Measurements from ENCODE around the gene PSEN1. TPM values are rescaled to one million over a fixed set of nuclear protein-coding genes. Genes with fewer than 3 reads are reported as not detected.
A peak's percentile ranks its signal among the peaks of the same experiment; 100 is the strongest.
"Not testable (repeated sequence)": the region's sequence is repeated elsewhere in the genome, so short reads cannot be mapped to it uniquely, and the experiment has no call there.

Gene PSEN1
- total RNA-seq, 1 experiment from 2014 or later: 44.9 TPM

DNA sequence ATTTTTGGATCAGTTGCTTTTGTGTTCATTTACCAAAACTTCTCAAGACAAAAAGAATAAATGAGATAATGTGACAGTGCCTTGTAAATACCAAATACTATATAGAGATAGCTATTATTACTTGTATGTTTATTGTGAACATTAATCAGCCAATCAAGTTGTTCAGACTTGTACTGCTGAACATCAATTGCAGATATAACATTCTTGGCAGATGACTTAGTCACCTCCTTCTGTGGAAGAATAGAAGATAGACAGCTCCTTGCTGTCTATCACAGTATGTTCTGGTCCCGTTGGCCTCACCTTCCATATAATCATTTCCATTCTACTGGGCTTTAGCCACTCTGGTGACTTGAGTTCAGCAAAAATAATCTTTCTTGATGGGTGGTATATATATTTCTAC, 30.1 kb downstream of the PSEN1 start:
- no peak for DNase-seq (ENCODE audit: low read depth)

DNA sequence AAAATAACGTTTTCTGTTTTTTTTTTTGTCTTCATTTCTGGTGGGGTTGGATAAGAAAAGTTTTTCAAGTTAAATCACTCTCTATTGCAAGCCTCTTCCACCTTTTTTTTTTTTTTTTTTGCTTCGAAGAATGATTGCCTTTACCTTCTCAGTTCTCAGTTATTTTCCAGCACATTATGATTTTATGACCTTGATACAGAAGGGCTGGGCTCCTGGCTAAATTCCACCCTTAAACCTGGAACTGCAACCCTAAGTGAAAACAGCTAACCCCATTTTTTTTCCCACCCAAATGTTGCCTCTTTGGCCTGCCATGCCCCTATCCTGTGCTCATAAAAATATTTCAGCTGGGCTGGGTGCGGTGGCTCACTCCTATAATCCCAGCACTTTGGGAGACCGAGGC, 31.4 kb downstream of the PSEN1 start:
- no peak for DNase-seq (ENCODE audit: low read depth)

DNA sequence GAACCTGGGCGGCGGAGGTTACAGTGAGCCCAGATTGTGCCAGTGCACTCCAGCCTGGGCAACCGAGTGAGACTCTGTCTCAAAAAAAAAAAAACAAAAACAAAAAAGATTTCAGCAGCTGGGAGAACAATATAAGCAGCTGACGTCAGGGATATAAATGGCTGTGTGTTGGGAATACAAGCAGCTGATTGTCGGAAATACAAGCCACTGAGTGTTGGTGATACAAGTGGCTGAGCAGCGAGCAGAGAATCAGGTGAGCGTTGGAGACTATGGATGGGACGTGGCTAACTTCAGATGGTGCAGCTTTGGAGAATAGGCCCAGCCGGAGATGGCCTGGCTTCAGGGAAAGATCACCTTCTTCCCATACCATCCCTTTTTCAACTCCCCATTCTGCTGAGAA, 32.0 kb downstream of the PSEN1 start:
- DNase-seq (ENCODE audit: low read depth): no peak

DNA sequence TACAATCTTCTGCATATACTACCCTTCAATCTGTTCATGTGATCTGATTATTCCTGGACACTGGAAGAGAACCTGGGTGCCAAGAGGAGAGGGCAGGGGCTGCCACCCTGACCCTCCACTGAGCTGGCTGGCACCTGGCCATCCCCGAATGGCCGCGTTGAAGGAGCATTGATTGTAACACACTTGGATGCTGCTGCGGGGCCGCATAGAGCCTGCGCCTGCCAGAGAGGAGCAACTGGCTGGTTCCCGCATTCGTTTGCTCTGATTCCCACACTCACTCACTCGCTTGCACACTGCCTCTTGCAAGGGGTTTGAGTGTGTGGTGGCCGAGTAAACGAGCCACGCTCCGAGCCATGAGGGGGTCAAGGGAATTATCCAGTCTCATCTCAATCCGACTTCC, 32.4 kb downstream of the PSEN1 start:
- no peak for DNase-seq (ENCODE audit: low read depth)

DNA sequence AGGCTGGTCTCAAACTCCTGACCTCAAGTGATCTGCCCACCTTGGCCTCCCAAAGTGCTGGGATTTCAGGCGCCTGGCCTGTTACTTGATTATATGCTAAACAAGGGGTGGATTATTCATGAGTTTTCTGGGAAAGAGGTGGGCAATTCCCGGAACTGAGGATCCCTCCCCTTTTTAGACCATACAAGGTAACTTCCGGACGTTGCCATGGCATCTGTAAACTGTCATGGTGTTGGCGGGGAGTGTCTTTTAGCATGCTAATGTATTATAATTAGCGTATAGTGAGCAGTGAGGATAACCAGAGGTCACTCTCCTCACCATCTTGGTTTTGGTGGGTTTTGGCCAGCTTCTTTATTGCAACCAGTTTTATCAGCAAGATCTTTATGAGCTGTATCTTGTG, 33.5 kb downstream of the PSEN1 start:
- DNase-seq (ENCODE audit: low read depth): peak; percentile 13

DNA sequence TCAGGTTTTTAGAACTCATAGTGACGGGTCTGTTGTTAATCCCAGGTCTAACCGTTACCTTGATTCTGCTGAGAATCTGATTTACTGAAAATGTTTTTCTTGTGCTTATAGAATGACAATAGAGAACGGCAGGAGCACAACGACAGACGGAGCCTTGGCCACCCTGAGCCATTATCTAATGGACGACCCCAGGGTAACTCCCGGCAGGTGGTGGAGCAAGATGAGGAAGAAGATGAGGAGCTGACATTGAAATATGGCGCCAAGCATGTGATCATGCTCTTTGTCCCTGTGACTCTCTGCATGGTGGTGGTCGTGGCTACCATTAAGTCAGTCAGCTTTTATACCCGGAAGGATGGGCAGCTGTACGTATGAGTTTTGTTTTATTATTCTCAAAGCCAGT, 34.4 kb downstream of the PSEN1 start:
- DNase-seq (ENCODE audit: low read depth): no peak

DNA sequence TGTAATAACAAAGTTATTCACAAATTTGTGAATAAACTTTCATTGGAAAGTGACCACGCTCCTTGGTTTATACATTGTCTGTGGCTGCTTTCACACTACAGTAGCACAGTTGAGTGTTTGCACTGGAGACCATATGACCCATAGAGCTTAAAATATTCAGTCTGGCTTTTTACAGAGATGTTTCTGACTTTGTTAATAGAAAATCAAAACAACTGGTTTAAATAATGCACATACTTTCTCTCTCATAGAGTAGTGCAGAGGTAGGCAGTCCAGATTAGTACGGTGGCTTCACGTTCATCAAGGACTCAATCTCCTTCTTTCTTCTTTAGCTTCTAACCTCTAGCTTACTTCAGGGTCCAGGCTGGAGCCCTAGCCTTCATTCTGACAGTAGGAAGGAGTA, 36.2 kb downstream of the PSEN1 start:
- DNase-seq (ENCODE audit: low read depth): no peak

DNA sequence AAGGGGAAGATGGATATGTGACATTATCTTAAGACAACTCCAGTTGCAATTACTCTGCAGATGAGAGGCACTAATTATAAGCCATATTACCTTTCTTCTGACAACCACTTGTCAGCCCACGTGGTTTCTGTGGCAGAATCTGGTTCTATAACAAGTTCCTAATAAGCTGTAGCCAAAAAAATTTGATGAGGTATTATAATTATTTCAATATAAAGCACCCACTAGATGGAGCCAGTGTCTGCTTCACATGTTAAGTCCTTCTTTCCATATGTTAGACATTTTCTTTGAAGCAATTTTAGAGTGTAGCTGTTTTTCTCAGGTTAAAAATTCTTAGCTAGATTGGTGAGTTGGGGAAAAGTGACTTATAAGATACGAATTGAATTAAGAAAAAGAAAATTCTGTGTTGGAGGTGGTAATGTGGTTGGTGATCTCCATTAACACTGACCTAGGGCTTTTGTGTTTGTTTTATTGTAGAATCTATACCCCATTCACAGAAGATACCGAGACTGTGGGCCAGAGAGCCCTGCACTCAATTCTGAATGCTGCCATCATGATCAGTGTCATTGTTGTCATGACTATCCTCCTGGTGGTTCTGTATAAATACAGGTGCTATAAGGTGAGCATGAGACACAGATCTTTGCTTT, 36.9 kb downstream of the PSEN1 start:
- DNase-seq (ENCODE audit: low read depth): peak; percentile 57

DNA sequence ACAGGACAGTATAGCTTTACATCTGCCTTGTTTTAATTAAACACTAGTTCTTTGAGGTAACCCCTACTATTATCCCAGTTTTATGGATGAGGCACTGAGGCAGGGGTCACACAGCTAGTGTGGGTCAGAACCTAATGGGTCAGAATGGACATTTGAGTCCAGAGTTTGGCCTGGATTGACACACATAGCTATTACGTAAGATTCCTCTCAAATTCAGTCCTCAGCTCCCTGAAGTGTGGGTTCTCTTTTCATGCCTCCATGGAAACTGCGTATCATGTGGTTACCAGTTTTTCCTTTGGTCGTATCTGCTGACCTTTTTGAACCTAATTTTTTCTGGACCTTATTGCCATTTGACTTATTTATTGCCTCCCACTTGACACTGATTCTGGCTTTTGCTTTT, 40.4 kb downstream of the PSEN1 start:
- no peak for DNase-seq (ENCODE audit: low read depth)

DNA sequence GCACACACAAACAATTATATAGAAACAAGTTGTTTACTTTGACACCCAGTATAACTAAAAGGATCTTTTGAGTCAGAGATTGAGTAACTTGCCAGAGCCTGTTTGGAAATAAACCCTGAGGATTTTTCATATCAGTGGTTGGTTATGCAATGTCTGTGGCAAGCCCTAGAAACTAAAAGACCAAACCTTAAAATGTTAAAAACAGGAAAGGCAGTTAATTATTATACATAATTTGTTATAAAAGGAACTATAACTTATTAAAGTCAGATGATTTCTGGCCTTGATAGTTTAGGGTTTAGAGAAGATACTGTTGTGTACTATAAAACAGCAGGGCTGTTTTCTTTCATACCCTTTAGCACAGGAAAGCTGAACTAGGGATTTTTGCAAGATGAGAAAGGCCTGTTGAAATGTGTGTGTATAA, 44.1 kb downstream of the PSEN1 start:
- DNase-seq (ENCODE audit: low read depth): peak; percentile 60

DNA sequence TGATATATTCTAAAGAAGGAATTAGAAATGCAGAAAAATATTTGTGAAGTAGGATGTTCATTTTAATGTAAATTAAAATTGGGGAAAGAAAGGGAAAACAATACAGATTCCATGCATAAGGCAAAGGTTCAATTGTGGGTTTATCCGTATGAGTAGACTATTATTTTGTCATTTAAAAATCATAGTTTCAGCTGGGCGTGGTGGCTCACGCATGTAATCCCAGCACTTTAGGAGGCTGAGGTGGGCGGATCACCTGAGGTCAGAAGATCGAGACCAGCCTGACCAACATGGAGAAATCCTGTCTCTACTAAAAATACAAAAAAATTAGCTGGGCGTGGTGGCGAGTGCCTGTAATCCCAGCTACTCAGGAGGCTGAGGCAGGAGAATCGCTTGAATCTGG, 44.7 kb downstream of the PSEN1 start:
- DNase-seq (ENCODE audit: low read depth): not testable (repeated sequence)

DNA sequence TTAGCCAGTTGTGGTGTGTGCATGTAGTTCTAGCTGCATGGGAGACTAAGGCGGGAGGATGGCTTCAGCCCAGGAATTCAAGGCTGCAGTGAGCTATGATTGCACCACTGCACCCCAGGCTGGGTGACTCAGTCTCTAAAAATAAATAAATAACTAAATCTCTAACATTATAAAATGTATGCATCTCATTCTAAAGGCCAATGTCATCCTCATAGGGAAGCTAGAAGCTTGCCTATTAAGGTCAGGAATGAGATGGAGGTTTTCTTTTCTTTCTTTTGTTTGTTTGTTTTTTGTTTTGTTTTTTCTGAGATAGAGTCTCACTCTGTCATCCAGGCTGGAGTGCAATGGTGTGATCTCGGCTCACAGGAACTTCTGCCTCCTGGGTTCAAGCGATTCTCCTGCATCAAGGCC, 52.2 kb downstream of the PSEN1 start:
- peak; percentile 66 for DNase-seq (ENCODE audit: low read depth)

DNA sequence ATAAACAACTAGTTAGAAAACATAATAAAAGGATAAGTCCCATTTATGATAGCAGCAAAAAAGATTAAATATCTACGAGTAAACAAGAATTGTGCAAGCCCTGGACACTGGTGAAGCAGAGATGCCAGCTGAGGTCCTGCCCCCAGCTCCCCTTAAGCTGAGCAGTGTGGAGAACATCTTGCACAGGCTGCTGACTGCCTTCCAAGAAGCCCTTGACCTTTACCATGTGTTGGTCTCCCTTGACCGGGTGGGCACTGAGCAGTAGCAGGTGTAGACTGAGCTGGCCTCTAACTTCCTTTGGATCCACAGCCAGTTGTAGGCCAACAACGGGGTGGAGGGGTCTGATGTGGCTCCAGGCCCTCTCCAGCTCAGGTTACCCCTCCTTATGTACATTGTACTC, 53.3 kb downstream of the PSEN1 start:
- no peak for DNase-seq (ENCODE audit: low read depth)

DNA sequence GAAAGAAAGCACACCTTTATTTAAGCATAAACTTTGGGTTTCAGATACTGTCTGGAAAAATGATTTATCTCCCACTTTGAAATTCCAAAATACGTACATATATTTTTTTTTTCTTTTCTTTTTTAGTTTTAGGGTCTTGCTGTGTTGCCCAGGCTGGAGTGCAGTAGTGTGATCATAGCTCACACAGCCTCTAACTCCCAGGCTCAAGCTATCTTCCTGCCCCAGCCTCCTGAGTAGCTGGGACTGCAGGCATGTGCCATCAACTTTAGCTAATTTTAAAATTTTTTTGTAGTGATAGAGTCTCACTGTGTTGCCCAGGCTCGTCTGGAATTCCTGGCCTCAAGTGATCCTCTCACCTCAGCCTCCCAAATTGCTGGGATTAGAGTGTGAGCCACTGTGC, 55.1 kb downstream of the PSEN1 start:
- no peak for DNase-seq (ENCODE audit: low read depth)

DNA sequence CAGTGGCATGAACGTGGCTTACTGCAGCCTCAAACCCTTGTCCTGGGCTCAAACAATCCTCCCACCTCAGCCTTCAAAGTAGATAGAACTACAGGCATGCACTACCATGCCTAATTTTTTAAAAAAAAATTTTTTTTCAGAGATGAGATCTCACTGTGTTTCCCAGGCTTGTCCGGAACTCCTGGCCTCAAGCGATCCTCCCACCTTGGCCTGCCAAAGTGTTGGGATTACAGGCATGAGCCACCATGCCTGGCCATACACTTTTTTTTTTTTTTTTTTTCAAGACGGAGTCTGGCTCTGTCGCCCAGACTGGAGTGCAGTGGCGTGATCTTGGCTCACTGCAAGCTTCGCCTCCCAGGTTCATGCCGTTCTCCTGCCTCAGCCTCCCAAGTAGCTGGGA, 58.0 kb downstream of the PSEN1 start:
- DNase-seq (ENCODE audit: low read depth): not testable (repeated sequence)

DNA sequence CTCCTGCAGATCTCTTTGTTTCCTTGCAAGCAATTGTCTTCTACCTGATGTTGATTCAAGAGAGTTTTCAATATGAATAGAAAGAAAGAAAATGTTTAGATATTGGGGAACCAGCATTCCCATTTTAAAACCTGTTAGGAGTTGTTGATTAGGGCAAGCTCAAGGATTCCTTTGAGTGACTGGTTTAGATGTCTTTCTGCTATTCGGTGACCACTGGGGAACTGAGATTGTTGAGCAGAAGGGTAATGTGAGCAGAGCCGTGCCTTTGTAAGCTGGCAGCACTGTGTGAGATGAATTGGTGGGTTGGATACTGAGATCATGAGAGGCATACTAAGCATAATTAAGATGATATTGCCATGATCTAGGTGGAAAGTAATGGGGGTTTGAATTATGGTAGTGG, 61.9 kb downstream of the PSEN1 start:
- no peak for DNase-seq (ENCODE audit: low read depth)

DNA sequence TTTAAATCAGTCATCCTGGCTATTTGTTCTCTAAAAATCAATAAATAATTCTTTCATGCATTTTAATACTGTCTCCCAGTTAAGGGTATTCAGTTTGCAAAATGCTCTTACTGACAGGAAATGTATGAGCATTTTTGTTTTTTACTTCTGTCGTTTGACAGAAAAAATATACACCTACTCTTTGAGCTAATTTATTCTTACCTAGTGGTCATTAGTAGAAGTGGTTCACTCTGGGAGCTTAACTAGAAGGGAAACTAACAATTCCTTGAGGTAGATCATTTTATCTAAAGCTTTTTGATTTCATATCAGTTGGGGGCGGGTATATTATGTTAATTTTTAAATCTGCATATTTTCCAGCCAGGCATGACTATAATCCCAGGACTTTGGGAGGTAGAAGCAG, 67.2 kb downstream of the PSEN1 start:
- DNase-seq (ENCODE audit: low read depth): no peak

DNA sequence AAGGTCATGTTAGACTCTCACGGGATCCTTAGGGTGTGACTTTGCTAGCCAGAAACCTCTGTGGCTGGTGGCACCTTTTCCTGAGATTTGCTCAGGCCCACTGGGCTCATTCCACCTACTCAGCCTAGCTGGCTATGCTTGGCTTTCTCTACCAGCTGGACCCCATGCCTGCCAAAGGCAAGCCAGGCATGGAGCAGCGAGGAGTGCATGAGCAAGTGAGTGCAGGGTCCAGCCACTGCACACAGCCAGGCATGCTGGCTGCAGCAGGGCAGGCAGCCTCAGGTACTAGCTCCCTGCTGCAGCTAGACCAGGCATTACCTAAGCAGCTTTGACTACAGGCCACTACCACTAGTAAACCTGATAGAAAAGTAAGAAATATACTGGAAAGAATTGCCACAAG, 71.3 kb downstream of the PSEN1 start:
- no peak for DNase-seq (ENCODE audit: low read depth)

DNA sequence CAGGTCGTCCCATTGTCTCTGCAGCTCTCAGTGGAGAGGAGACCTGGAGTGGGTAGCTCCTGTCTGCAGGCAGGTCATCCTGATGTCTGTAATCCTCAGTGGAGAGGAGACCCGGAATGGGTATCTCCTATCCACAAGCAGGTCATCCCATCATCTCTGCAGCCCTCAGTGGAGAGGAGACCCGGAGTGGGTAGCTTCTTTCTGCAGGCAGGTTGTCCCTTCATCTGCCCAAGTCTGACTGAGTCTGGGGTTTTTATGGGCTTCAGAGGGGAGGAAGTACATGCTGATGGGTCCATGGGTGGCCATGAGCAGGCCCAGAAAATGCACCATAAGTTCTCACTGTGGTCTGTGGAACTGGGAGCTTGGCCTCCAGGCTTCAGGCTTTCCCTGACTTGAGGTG, 72.1 kb downstream of the PSEN1 start:
- no peak for DNase-seq (ENCODE audit: low read depth)

DNA sequence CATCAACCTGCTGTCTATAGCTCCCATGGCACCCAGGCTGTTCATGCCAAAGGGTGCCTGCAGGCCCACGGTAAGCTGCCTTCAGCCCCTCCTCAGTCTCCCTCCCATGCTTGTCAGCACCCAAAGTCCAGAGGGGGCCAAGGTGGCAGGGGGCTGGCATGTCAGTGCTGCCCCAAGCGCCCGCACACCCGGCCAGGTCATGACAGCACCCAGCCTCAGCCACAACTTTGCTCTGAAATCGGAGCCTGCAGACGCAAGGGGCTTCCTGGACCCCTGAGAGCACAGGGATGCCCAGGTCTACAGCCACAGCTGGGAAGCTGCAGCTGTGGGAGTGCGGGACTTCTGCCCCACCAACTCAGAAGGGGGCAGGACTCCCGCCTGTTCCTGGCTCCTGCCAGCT, 72.5 kb downstream of the PSEN1 start:
- no peak for DNase-seq (ENCODE audit: low read depth)

DNA sequence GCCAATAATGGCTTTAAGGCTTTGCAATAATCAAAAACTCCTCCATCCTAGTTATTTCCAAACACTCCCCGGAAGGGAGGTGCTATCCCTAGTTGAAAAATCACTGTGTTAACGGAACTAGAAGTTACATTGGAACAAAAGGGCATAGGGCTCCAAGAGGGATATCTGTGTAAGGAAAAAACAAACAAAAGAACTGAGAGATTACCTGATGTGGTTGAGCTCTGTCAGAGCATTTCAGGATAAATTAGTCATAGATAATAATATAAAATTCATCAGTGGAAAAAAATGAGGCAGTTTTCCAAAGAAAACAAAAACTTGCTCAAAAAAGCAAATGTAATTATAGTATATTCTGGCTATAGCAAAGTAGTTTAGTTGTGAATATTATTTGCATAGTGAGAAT, 73.6 kb downstream of the PSEN1 start:
- peak; percentile 77 for DNase-seq (ENCODE audit: low read depth)

DNA sequence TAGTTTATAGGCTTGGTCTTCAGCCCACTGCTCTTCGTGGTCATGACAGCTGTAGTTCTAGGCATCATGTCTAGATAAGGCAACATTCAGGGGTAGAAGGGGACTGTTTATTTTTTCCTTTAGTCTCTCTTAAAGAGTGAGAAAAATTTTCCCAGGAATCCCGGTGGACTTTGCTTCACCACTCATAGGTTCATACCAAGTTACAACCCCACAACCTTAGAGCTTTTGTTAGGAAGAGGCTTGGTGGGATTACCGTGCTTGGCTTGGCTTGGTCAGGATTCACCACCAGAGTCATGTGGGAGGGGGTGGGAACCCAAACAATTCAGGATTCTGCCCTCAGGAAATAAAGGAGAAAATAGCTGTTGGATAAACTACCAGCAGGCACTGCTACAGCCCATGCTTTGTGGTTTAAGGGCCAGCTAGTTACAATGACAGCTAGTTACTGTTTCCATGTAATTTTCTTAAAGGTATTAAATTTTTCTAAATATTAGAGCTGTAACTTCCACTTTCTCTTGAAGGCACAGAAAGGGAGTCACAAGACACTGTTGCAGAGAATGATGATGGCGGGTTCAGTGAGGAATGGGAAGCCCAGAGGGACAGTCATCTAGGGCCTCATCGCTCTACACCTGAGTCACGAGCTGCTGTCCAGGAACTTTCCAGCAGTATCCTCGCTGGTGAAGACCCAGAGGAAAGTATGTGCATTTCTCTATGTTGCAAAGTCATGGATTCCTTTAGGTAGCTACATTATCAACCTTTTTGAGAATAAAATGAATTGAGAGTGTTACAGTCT, 75.1 kb downstream of the PSEN1 start:
- peak; percentile 61 for DNase-seq (ENCODE audit: low read depth)

DNA sequence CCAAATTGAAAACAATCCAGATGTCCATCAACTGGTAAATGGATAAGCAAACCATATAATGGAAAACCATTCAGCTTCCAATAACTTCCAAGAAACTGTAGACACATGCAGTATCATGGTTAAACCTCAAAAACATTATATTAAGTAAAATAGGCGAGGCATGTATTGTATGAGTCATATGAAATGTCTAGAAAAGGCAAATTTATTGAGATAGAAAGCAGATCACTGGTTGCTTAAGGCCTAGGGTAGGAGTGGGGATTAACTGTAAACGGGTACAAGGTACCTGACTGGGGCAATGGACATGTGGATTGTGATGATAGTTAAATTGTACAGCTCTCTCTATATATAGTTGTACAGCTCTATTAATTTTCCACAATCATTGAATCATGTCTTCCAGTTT, 79.7 kb downstream of the PSEN1 start:
- no peak for DNase-seq (ENCODE audit: low read depth)

DNA sequence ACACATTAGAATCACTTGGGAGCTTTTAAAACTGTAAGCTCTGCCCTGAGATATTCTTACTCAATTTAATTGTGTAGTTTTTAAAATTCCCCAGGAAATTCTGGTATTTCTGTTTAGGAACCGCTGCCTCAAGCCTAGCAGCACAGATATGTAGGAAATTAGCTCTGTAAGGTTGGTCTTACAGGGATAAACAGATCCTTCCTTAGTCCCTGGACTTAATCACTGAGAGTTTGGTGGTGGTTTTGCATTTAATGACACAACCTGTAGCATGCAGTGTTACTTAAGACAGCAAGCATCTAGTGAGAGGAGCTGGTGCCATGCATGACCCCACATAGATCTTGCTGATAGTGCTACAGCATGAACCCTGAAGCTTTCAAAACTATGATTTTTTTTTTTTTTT, 81.1 kb downstream of the PSEN1 start:
- no peak for DNase-seq (ENCODE audit: low read depth)

Measured in M059J (cell line).